ENCODE results near the gene NREP.
A peak's percentile ranks its signal among the peaks of the same experiment; 100 is the strongest.

Gene NREP

GRCh38 chr5:111734013-111734412 lies 23.0 kb downstream of the NREP start:
- no peak overlapping the region for H3K4ac ChIP-seq (ENCODE audit: low read depth, low read length)
- no CpG with 5 or more reads among the region's 6 CpGs for WGBS (ENCODE audit: extremely low coverage, insufficient coverage, insufficient read length)
- H4K91ac ChIP-seq (ENCODE audit: low read depth, low read length) = no peak overlapping the region
- no peak overlapping the region for H3K4me3 ChIP-seq (ENCODE audit: low read depth, low read length)
- no peak overlapping the region for H2BK5ac ChIP-seq (ENCODE audit: low read depth, low read length, poor library complexity)
- H2BK120ac ChIP-seq (ENCODE audit: insufficient read depth, low read length, poor library complexity) = no peak overlapping the region
- H3K9me3 ChIP-seq (ENCODE audit: insufficient read depth, low read depth, low read length) = no peaks in the 10 kb centered on the region
- no peak overlapping the region for H3K27ac ChIP-seq (ENCODE audit: low read depth, low read length)
- H3K36me3 ChIP-seq (ENCODE audit: control insufficient read depth in 1 of 2, insufficient read depth in 2 of 2, low read length in 2 of 2) = peaks cover 6 to 13% of the 10 kb centered on the region in 2 experiments
- H3K4me2 ChIP-seq (ENCODE audit: low read length) = no peak overlapping the region
- no peaks in the 10 kb centered on the region for H3K79me1 ChIP-seq (ENCODE audit: low read length)
- H4K12ac ChIP-seq (ENCODE audit: low read depth, low read length) = no peak overlapping the region
- peak overlapping the region; percentile 33 for H3K18ac ChIP-seq (ENCODE audit: low read length)
- H3K14ac ChIP-seq (ENCODE audit: low read length) = no peak overlapping the region
- H2AFZ ChIP-seq (ENCODE audit: insufficient read depth, low read length, poor library complexity) = no peak overlapping the region
- no peak overlapping the region for H2BK12ac ChIP-seq (ENCODE audit: low read length)
- no peak for DNase-seq
- H4K8ac ChIP-seq (ENCODE audit: low read depth, low read length) = no peak overlapping the region
- no peaks in the 10 kb centered on the region for H3K79me2 ChIP-seq (ENCODE audit: control insufficient read depth, insufficient read depth, low read length, poor library complexity)
- H3K27me3 ChIP-seq (ENCODE audit: insufficient read depth, low read length) = no peaks in the 10 kb centered on the region
- H3K4me1 ChIP-seq (ENCODE audit: control insufficient read depth in 1 of 2, insufficient read depth in 2 of 2, low read length in 2 of 2) = peaks cover 3 to 9% of the 10 kb centered on the region in 2 experiments
- H2AK5ac ChIP-seq (ENCODE audit: low read length) = no peak overlapping the region
- H3K23ac ChIP-seq (ENCODE audit: low read length) = no peak overlapping the region
- H3K9ac ChIP-seq (ENCODE audit: low read length) = no peak overlapping the region

- no peak overlapping the region for H3K9ac ChIP-seq (ENCODE audit: low read length)
- H4K8ac ChIP-seq (ENCODE audit: low read depth, low read length) = no peak overlapping the region
- no peak overlapping the region for H3K27ac ChIP-seq (ENCODE audit: low read depth, low read length)
- no peak overlapping the region for H2AFZ ChIP-seq (ENCODE audit: insufficient read depth, low read length, poor library complexity)
- H3K27me3 ChIP-seq (ENCODE audit: insufficient read depth, low read length) = no peaks in the 10 kb centered on the region
- H3K18ac ChIP-seq (ENCODE audit: low read length) = no peak overlapping the region
- no peaks in the 10 kb centered on the region for H3K79me2 ChIP-seq (ENCODE audit: control insufficient read depth, insufficient read depth, low read length, poor library complexity)
- WGBS (ENCODE audit: extremely low coverage, insufficient coverage, insufficient read length) = no CpG with 5 or more reads among the region's 7 CpGs
- H3K9me3 ChIP-seq (ENCODE audit: insufficient read depth, low read depth, low read length) = no peaks in the 10 kb centered on the region
- H3K4ac ChIP-seq (ENCODE audit: low read depth, low read length) = no peak overlapping the region
- H2AK5ac ChIP-seq (ENCODE audit: low read length) = no peak overlapping the region
- no peak overlapping the region for H3K23ac ChIP-seq (ENCODE audit: low read length)
- H3K14ac ChIP-seq (ENCODE audit: low read length) = no peak overlapping the region
- no peak overlapping the region for H2BK12ac ChIP-seq (ENCODE audit: low read length)
- no peak overlapping the region for H4K12ac ChIP-seq (ENCODE audit: low read depth, low read length)
- no peak for DNase-seq
- peaks cover 6 to 13% of the 10 kb centered on the region in 2 experiments for H3K36me3 ChIP-seq (ENCODE audit: control insufficient read depth in 1 of 2, insufficient read depth in 2 of 2, low read length in 2 of 2)
- no peak overlapping the region for H3K4me2 ChIP-seq (ENCODE audit: low read length)
- no peaks in the 10 kb centered on the region for H3K79me1 ChIP-seq (ENCODE audit: low read length)
- H2BK5ac ChIP-seq (ENCODE audit: low read depth, low read length, poor library complexity) = no peak overlapping the region
- no peak overlapping the region for H3K4me3 ChIP-seq (ENCODE audit: low read depth, low read length)
- H2BK120ac ChIP-seq (ENCODE audit: insufficient read depth, low read length, poor library complexity) = no peak overlapping the region
- H4K91ac ChIP-seq (ENCODE audit: low read depth, low read length) = no peak overlapping the region
- H3K4me1 ChIP-seq (ENCODE audit: control insufficient read depth in 1 of 2, insufficient read depth in 2 of 2, low read length in 2 of 2) = peaks cover 3 to 10% of the 10 kb centered on the region in 2 experiments
These were observed 23.4 kb downstream of the NREP start for GRCh38 chr5:111733571-111733970.

- no peaks in the 10 kb centered on the region for H3K27me3 ChIP-seq (ENCODE audit: insufficient read depth, low read length)
- no peak overlapping the region for H2BK12ac ChIP-seq (ENCODE audit: low read length)
- no peak overlapping the region for H2BK120ac ChIP-seq (ENCODE audit: insufficient read depth, low read length, poor library complexity)
- H2AFZ ChIP-seq (ENCODE audit: insufficient read depth, low read length, poor library complexity) = no peak overlapping the region
- no CpG with 5 or more reads among the region's 7 CpGs for WGBS (ENCODE audit: extremely low coverage, insufficient coverage, insufficient read length)
- no peak overlapping the region for H3K4ac ChIP-seq (ENCODE audit: low read depth, low read length)
- no peak overlapping the region for H3K18ac ChIP-seq (ENCODE audit: low read length)
- no peak overlapping the region for H3K27ac ChIP-seq (ENCODE audit: low read depth, low read length)
- H2BK5ac ChIP-seq (ENCODE audit: low read depth, low read length, poor library complexity) = no peak overlapping the region
- no peak overlapping the region for H2AK5ac ChIP-seq (ENCODE audit: low read length)
- H3K36me3 ChIP-seq (ENCODE audit: control insufficient read depth in 1 of 2, insufficient read depth in 2 of 2, low read length in 2 of 2) = peaks cover 6 to 13% of the 10 kb centered on the region in 2 experiments
- H4K8ac ChIP-seq (ENCODE audit: low read depth, low read length) = no peak overlapping the region
- no peaks in the 10 kb centered on the region for H3K79me2 ChIP-seq (ENCODE audit: control insufficient read depth, insufficient read depth, low read length, poor library complexity)
- H3K4me1 ChIP-seq (ENCODE audit: control insufficient read depth in 1 of 2, insufficient read depth in 2 of 2, low read length in 2 of 2) = peaks cover 0 to 6% of the 10 kb centered on the region in 2 experiments
- H3K14ac ChIP-seq (ENCODE audit: low read length) = no peak overlapping the region
- H3K4me2 ChIP-seq (ENCODE audit: low read length) = no peak overlapping the region
- no peak overlapping the region for H3K23ac ChIP-seq (ENCODE audit: low read length)
- no peak overlapping the region for H4K91ac ChIP-seq (ENCODE audit: low read depth, low read length)
- no peaks in the 10 kb centered on the region for H3K9me3 ChIP-seq (ENCODE audit: insufficient read depth, low read depth, low read length)
- H3K9ac ChIP-seq (ENCODE audit: low read length) = no peak overlapping the region
- H3K79me1 ChIP-seq (ENCODE audit: low read length) = peaks cover 2% of the 10 kb centered on the region
- H4K12ac ChIP-seq (ENCODE audit: low read depth, low read length) = no peak overlapping the region
- H3K4me3 ChIP-seq (ENCODE audit: low read depth, low read length) = no peak overlapping the region
- DNase-seq = no peak
These were observed 25.4 kb downstream of the NREP start for GRCh38 chr5:111731638-111732037.

- Histone ChIP-seq H2AK5ac (ENCODE audit: low read length) (no peak overlapping the region), H2BK120ac (ENCODE audit: insufficient read depth, low read length, poor library complexity) (no peak overlapping the region), H3K18ac (ENCODE audit: low read length) (no peak overlapping the region), H3K23ac (ENCODE audit: low read length) (no peak overlapping the region), H4K91ac (ENCODE audit: low read depth, low read length) (no peak overlapping the region), H2BK5ac (ENCODE audit: low read depth, low read length, poor library complexity) (no peak overlapping the region), H4K8ac (ENCODE audit: low read depth, low read length) (no peak overlapping the region), H2BK12ac (ENCODE audit: low read length) (no peak overlapping the region), H3K9me3 (ENCODE audit: insufficient read depth, low read depth, low read length) (no peaks in the 10 kb centered on the region), H3K36me3 (ENCODE audit: control insufficient read depth in 1 of 2, insufficient read depth in 2 of 2, low read length in 2 of 2) (peaks cover 6 to 13% of the 10 kb centered on the region in 2 experiments), H3K4me2 (ENCODE audit: low read length) (no peak overlapping the region), H3K79me1 (ENCODE audit: low read length) (peaks cover 2% of the 10 kb centered on the region), H3K4me1 (ENCODE audit: control insufficient read depth in 1 of 2, insufficient read depth in 2 of 2, low read length in 2 of 2) (peaks cover 0 to 6% of the 10 kb centered on the region in 2 experiments), H3K79me2 (ENCODE audit: control insufficient read depth, insufficient read depth, low read length, poor library complexity) (no peaks in the 10 kb centered on the region), H3K27me3 (ENCODE audit: insufficient read depth, low read length) (no peaks in the 10 kb centered on the region), H3K4me3 (ENCODE audit: low read depth, low read length) (no peak overlapping the region), H3K9ac (ENCODE audit: low read length) (no peak overlapping the region), H4K12ac (ENCODE audit: low read depth, low read length) (no peak overlapping the region), H3K4ac (ENCODE audit: low read depth, low read length) (no peak overlapping the region), H3K14ac (ENCODE audit: low read length) (no peak overlapping the region), H2AFZ (ENCODE audit: insufficient read depth, low read length, poor library complexity) (no peak overlapping the region), H3K27ac (ENCODE audit: low read depth, low read length) (no peak overlapping the region)
- DNase-seq = no peak
- no CpG with 5 or more reads among the region's 8 CpGs for WGBS (ENCODE audit: extremely low coverage, insufficient coverage, insufficient read length)
These were observed 26.2 kb downstream of the NREP start for GRCh38 chr5:111730659-111731382.
